K562 (cell line): ENCODE data around the gene PMF1. TPM values are rescaled to one million over a fixed set of nuclear protein-coding genes. Genes with fewer than 3 reads are reported as not detected.

ENCODE experiments used
- ATAC-seq: fragments of 200-7000 bp; cut with Tn5 transposase; 3 replicates; pipeline ENCODE4 v1.9.1; 2020; ENCODE audit warnings: moderate library complexity
- BruUV-seq: library from RNA; stranded (reverse); fragments of 400-500 nt; replicated peaks from 2 replicates; lab custom pipeline; 2021; lab: Mats Ljungman, UMichigan
- CTCF ChIA-PET: fragments of 300-600 bp; formaldehyde crosslinking; extraction: SDS; loops from one replicate; lab custom pipeline; 2021; ENCODE audit warnings: low intra/inter-chr PET ratio; lab: Yijun Ruan, JAX
- POLR2A ChIA-PET: fragments of 300-600, 350-650 bp; sonication (Branson Sonifier 250); formaldehyde crosslinking; extraction: SDS; loops from one replicate; lab custom pipeline; 2021; ENCODE audit warnings: antibody characterized with exemption, inconsistent platforms; lab: Yijun Ruan, JAX
- DNase-seq, 4 experiments: peaks; one replicate each; pipeline versions ENCODE4 v3.0.0 to v3.0.0-alpha.2; 2011 to 2018; ENCODE audit warnings: low spot score in 3 of 4, mixed read lengths in 3 of 4; ENCODE audit errors: extremely low read depth in 1 of 4
- FAIRE-seq: peaks from 2 replicates; lab custom pipeline; 2011; peaks lifted over from hg19 to GRCh38; lab: Jason Lieb, UNC
- H2AFZ ChIP-seq: 2 replicates; pipeline ENCODE4 v1.6.0; 2011; ENCODE audit warnings: low read depth, low read length, control low read depth, inconsistent platforms
- H3K27ac ChIP-seq: fragments of 200-600 bp; 3 replicates; pipeline ENCODE4 v1.8.0; 2011; ENCODE audit warnings: low read depth, mild to moderate bottlenecking, control low read depth, inconsistent platforms, low read length, moderate library complexity, mixed read lengths; ENCODE audit errors: extremely low read depth
- H3K27me3 ChIP-seq, 2 experiments: fragments of 300-600 bp in 1 of 2; 2 replicates in 1 of 2; 3 replicates in 1 of 2; pipeline versions ENCODE4 v1.6.0 to v1.8.0; 2011; ENCODE audit warnings: inconsistent platforms in 2 of 2, low read length in 2 of 2, mild to moderate bottlenecking in 1 of 2, mixed read lengths in 1 of 2, moderate library complexity in 1 of 2; ENCODE audit not compliant: control insufficient read depth in 2 of 2, insufficient read depth in 2 of 2
- H3K36me3 ChIP-seq: fragments of 300-600 bp; 3 replicates; pipeline ENCODE4 v1.8.0; 2011; ENCODE audit warnings: mild to moderate bottlenecking, low read length, inconsistent platforms; ENCODE audit not compliant: control insufficient read depth, insufficient read depth
- H3K4me1 ChIP-seq, 2 experiments: fragments of 200-600 bp in 1 of 2; replicated peaks in 1 of 2; 2 replicates in 1 of 2; 3 replicates in 1 of 2; pipeline versions ENCODE4 v1.5.1 to v1.8.0; 2011; ENCODE audit warnings: inconsistent platforms in 2 of 2, low read length in 2 of 2, mild to moderate bottlenecking in 1 of 2, mixed read lengths in 1 of 2, moderate library complexity in 1 of 2; ENCODE audit not compliant: control insufficient read depth in 2 of 2, insufficient read depth in 2 of 2
- H3K4me2 ChIP-seq: 2 replicates; pipeline ENCODE4 v1.6.1; 2011; ENCODE audit warnings: low read length, control low read depth, inconsistent platforms, mixed read lengths; ENCODE audit not compliant: insufficient read depth
- H3K4me3 ChIP-seq: fragments of 200-600 bp; sonication (generic), shearing (Covaris generic); 2 replicates; pipeline ENCODE4 v1.5.1; 2016; ENCODE audit warnings: control low read depth, inconsistent platforms
- H3K79me2 ChIP-seq: fragments of 200-600 bp; 3 replicates; pipeline ENCODE4 v1.8.0; 2011; ENCODE audit warnings: low read length, inconsistent platforms; ENCODE audit not compliant: control insufficient read depth, insufficient read depth
- H3K9ac ChIP-seq, 2 experiments: 2 replicates each; pipeline versions ENCODE4 v1.6.0 to v1.6.1; 2011; ENCODE audit warnings: low read depth in 2 of 2, low read length in 2 of 2, control low read depth in 1 of 2, inconsistent platforms in 1 of 2, mild to moderate bottlenecking in 1 of 2, mixed read lengths in 1 of 2; ENCODE audit not compliant: insufficient read depth in 1 of 2
- H3K9me1 ChIP-seq: one replicate; pipeline ENCODE4 v1.6.0; 2011; ENCODE audit warnings: inconsistent platforms, mild to moderate bottlenecking, low read length, moderate library complexity; ENCODE audit not compliant: control insufficient read depth, insufficient read depth
- H3K9me3 ChIP-seq: replicated peaks from 2 replicates; pipeline ENCODE4 v1.5.1; 2011; ENCODE audit warnings: low read depth, low read length, inconsistent platforms; ENCODE audit not compliant: control insufficient read depth, insufficient read depth
- H4K20me1 ChIP-seq: replicated peaks from 2 replicates; pipeline ENCODE4 v1.6.1; 2011; ENCODE audit warnings: low read length, inconsistent platforms, mixed read lengths; ENCODE audit not compliant: control insufficient read depth, insufficient read depth
- GTF2F1 ChIP-seq: IDR thresholded peaks from 2 replicates; pipeline ENCODE4 v1.6.1; 2011; ENCODE audit warnings: low read depth, low read length, improper control_type of control experiment
- HMG20A ChIP-seq: fragments of 450-650 bp; formaldehyde crosslinking; conservative IDR thresholded peaks from 2 replicates; pipeline ENCODE4 v1.4.0; 2020; ENCODE audit warnings: mild to moderate bottlenecking, mixed read lengths
- JUNB ChIP-seq: fragments of 450-650 bp; formaldehyde crosslinking; conservative IDR thresholded peaks from 2 replicates; pipeline ENCODE4 v1.4.0; 2020; ENCODE audit warnings: mild to moderate bottlenecking
- ZNF311 ChIP-seq: fragments of 250-450 bp; sonication (Bioruptor Pico); IDR thresholded peaks from 2 replicates; pipeline ENCODE4 v1.4.0; 2020; ENCODE audit warnings: mild to moderate bottlenecking, moderate library complexity
- WGBS: fragments of 100-300 bp; shearing (Covaris generic); methylation state at CpG from one replicate; pipeline ENCODE4 v1.1.6; 2016; ENCODE audit warnings: low coverage, mixed read lengths; ENCODE audit not compliant: insufficient coverage; ENCODE audit errors: missing lambda C conversion rate; 5-methylcytosine and 5-hydroxymethylcytosine counted together
- in situ Hi-C: fragments of 300-500 bp; cut with MboI; formaldehyde crosslinking; loops from 4 replicates; pipeline ENCODE4 v1.15.0; 2018; ENCODE audit warnings: inconsistent platforms, mixed read lengths
- intact Hi-C: fragments of 100-400 bp; cut with micrococcal nuclease; formaldehyde crosslinking; loops from 2 replicates; pipeline ENCODE4 v1.14.2; 2022
- polyA plus RNA-seq, 8 experiments: library from polyadenylated mRNA; depleted of rRNA in 4 of 8; stranded (reverse) in 5 of 8; unstranded in 3 of 8; fragments of >200 nt; fragmentation: Nextera tagmentation in 2 of 8; fragmentation: Illumina TruSeq in 1 of 8; extraction: Ambion mirVana in 2 of 8; extraction: Trizol in 1 of 8; gene quantifications; 2 replicates each; pipeline versions ENCODE4 v1.2.1 to v1.2.3, GENCODE V29; 2011 to 2014; ENCODE audit warnings: inconsistent platforms in 1 of 8, missing spikeins in 1 of 8
- total RNA-seq, 7 experiments: library from RNA; depleted of rRNA in 6 of 7; stranded (reverse); fragments of >200 nt in 6 of 7; fragmentation: Illumina TruSeq in 2 of 7; extraction: Trizol in 2 of 7; gene quantifications; 2 replicates each; pipeline versions ENCODE4 v1.2.1 to v1.2.3, GENCODE V29; 2011 to 2021; ENCODE audit warnings: low replicate concordance in 1 of 7
- TF ChIP-seq, protein P1 (sequence below): fragments of 450-650 bp; IDR thresholded peaks from 2 replicates; pipeline ENCODE4 v1.7.0; 2016; ENCODE audit warnings: borderline replicate concordance
- TF ChIP-seq, protein P2 (sequence below), 2 experiments: fragments of 450-650 bp in 1 of 2; sonication (generic) in 1 of 2; formaldehyde crosslinking in 1 of 2; IDR thresholded peaks in 1 of 2; conservative IDR thresholded peaks in 1 of 2; 2 replicates each; pipeline versions ENCODE4 v1.6.1 to v1.8.1; 2016 to 2023; ENCODE audit warnings: mild to moderate bottlenecking in 2 of 2, moderate library complexity in 2 of 2, inconsistent platforms in 1 of 2, missing genetic modification reagents in 1 of 2

PMF1 gene
- total and polyA plus RNA-seq, 9 of the 15 experiments (the other 6 are each of a cell fraction or from before 2014, with no cell fraction given), result 9.4 to 92.9 (median 71.0) TPM

- H3K4me1 ChIP-seq, result peaks cover 3 to 4% of the 10 kb centered on the region in 2 experiments; a peak in 4 of 5 replicates
- peaks cover 38% of the 10 kb centered on the region for H3K79me2 ChIP-seq
- peak overlapping the region in 1 of 2 experiments; percentile 3; a peak in 2 of 4 replicates for H3K9ac ChIP-seq
- BruUV-seq, result no TSS peak
- H3K9me3 ChIP-seq, result no peaks in the 10 kb centered on the region
- intact Hi-C loops, result no loop called here
- WGBS, result 90% methylated on average over 8 of the region's 8 CpGs
- H3K4me3 ChIP-seq, result no peak overlapping the region
- no peak overlapping the region for H3K4me2 ChIP-seq
- H3K36me3 ChIP-seq, result peaks cover 63% of the 10 kb centered on the region
- no peak for ATAC-seq
- POLR2A ChIA-PET, result interaction anchor here (0.9 to 9.2 kb wide), 3 partner anchors 10 to 46 kb away, joined by 3 to 62 read pairs (median 21); partner anchors contain the start of gene PMF1
- no peaks in the 10 kb centered on the region for H3K27me3 ChIP-seq
- no peak overlapping the region for H2AFZ ChIP-seq
- CTCF ChIA-PET, result no interaction called here
- H3K9me1 ChIP-seq, result no peaks in the 10 kb centered on the region
- TF ChIP-seq, protein P1, sequence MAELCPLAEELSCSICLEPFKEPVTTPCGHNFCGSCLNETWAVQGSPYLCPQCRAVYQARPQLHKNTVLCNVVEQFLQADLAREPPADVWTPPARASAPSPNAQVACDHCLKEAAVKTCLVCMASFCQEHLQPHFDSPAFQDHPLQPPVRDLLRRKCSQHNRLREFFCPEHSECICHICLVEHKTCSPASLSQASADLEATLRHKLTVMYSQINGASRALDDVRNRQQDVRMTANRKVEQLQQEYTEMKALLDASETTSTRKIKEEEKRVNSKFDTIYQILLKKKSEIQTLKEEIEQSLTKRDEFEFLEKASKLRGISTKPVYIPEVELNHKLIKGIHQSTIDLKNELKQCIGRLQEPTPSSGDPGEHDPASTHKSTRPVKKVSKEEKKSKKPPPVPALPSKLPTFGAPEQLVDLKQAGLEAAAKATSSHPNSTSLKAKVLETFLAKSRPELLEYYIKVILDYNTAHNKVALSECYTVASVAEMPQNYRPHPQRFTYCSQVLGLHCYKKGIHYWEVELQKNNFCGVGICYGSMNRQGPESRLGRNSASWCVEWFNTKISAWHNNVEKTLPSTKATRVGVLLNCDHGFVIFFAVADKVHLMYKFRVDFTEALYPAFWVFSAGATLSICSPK, result no peak
- TF ChIP-seq, protein P2, sequence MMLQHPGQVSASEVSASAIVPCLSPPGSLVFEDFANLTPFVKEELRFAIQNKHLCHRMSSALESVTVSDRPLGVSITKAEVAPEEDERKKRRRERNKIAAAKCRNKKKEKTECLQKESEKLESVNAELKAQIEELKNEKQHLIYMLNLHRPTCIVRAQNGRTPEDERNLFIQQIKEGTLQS (IDR thresholded peaks at IDR 0.05), result peak; percentile 50
- TF ChIP-seq, protein P2 (CRISPR knock-in tag; conservative IDR thresholded peaks at IDR 0.05), result no peak
- no peak for TF ChIP-seq JUNB (CRISPR knock-in tag)
- no peak for TF ChIP-seq HMG20A (CRISPR knock-in tag)
- TF ChIP-seq ZNF311 (CRISPR knock-in tag), result no peak
- no peak for TF ChIP-seq GTF2F1
- TF ChIP-seq, all 486 proteins: peak for 1
- in situ Hi-C loops, result no loop called here
- Histone ChIP-seq H4K20me1 (peaks cover 4% of the 10 kb centered on the region; the same call in 1 of the 2 replicates), H3K27ac (no peak overlapping the region)
- DNase-seq (peak in 1 of 4 experiments; percentile 4), FAIRE-seq (no peak)
Measured at GRCh38 chr1:156200044-156200443, 12.8 kb upstream of the PMF1 start.
